ENCODE results near the gene EGFL8.

The EGFL8 gene

DNA sequence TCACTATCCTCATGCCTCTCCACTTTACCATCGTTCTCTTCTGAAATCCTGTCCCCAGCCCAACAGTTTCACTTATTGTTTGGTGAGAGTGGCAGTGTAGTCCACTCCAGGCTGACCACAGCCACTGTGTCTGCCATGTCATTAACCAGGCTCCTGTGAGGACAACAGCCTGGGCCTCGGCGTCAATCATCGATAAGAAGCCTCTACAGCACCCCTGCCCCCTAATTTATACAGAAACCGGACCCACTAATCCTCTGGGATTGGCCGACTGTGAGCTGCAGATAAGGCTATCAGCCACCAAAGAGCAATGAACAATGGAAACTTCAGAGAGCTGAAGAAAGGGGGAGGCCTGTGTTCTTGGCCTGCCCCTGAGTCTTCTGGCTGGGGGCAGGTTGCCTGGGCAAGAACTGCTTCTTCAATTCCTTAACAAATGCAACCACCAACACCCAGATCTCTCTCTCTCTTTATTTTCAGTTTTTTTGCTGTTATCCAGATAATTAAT is 3.4 kb downstream of the EGFL8 start:
- no peak for TF ChIP-seq USF1 (IDR thresholded peaks at IDR 0.05)
- TF ChIP-seq YY1 (IDR thresholded peaks at IDR 0.05; ENCODE audit: low read depth), result no peak
- TF ChIP-seq FOXM1 (IDR thresholded peaks at IDR 0.05; ENCODE audit: borderline replicate concordance, low read depth), result no peak

GRCh38 chr6:32168350-32168749 is 4.0 kb downstream of the EGFL8 start:
- TF ChIP-seq TCF12 (IDR thresholded peaks at IDR 0.05; ENCODE audit: low read depth) (no peak), NFIC (IDR thresholded peaks at IDR 0.05) (no peak), EP300 (IDR thresholded peaks at IDR 0.05; ENCODE audit: borderline replicate concordance) (no peak), USF1 (IDR thresholded peaks at IDR 0.05) (no peak), TAF1 (IDR thresholded peaks at IDR 0.05; ENCODE audit: low read depth) (no peak), YY1 (IDR thresholded peaks at IDR 0.05; ENCODE audit: low read depth) (no peak), CEBPB (IDR thresholded peaks at IDR 0.05) (no peak), RAD21 (IDR thresholded peaks at IDR 0.05; ENCODE audit: low read depth) (no peak), TEAD4 (IDR thresholded peaks at IDR 0.05) (no peak), EGR1 (IDR thresholded peaks at IDR 0.05) (no peak)
- TF ChIP-seq, protein P1, sequence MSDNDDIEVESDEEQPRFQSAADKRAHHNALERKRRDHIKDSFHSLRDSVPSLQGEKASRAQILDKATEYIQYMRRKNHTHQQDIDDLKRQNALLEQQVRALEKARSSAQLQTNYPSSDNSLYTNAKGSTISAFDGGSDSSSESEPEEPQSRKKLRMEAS (IDR thresholded peaks at IDR 0.05), result no peak

- no peak for TF ChIP-seq TCF12 (IDR thresholded peaks at IDR 0.05; ENCODE audit: low read depth)
- TF ChIP-seq USF1 (IDR thresholded peaks at IDR 0.05), result no peak
- no peak for TF ChIP-seq FOXM1 (IDR thresholded peaks at IDR 0.05; ENCODE audit: borderline replicate concordance, low read depth)
- no peak for TF ChIP-seq ZBTB7A (IDR thresholded peaks at IDR 0.05; ENCODE audit: low read depth)
- no peak for TF ChIP-seq CEBPB (IDR thresholded peaks at IDR 0.05)
- TF ChIP-seq TEAD4 (IDR thresholded peaks at IDR 0.05), result no peak
- TF ChIP-seq EGR1 (IDR thresholded peaks at IDR 0.05), result no peak
- no peak for TF ChIP-seq TAF1 (IDR thresholded peaks at IDR 0.05; ENCODE audit: low read depth)
- no peak for TF ChIP-seq CREB1 (IDR thresholded peaks at IDR 0.05; ENCODE audit: low read depth)
- no peak for TF ChIP-seq NFIC (IDR thresholded peaks at IDR 0.05)
Observed at GRCh38 chr6:32168807-32169591, 4.6 kb downstream of the EGFL8 start.

DNA sequence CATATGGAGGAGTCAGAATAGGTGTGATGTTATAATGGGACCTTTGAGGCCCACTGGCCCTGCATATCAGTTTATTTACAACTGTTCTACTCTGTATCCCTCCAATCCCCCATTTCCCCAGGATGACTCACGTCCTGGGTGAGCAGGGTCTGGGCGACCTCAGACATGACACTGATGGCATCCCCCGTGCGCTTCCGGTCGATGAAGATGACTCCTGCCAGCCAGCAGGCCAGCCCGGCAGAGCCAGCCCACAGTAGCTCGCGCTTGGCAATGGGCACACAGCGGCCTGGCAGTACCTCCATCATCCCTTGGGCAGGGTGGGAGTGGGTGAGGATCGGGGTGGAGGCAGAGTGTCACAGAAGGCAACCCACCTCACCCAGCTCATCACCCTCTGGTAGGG is 5.9 kb downstream of the EGFL8 start:
- TF ChIP-seq CREB1 (IDR thresholded peaks at IDR 0.05; ENCODE audit: low read depth), result no peak
- no peak for TF ChIP-seq REST (IDR thresholded peaks at IDR 0.05; ENCODE audit: low read depth)
- TF ChIP-seq, protein P1 (IDR thresholded peaks at IDR 0.05), result no peak
- TF ChIP-seq TCF12 (IDR thresholded peaks at IDR 0.05; ENCODE audit: low read depth), result no peak
- no peak for TF ChIP-seq RAD21 (IDR thresholded peaks at IDR 0.05; ENCODE audit: low read depth)
- TF ChIP-seq TAF1 (IDR thresholded peaks at IDR 0.05; ENCODE audit: low read depth), result no peak
- TF ChIP-seq FOXM1 (IDR thresholded peaks at IDR 0.05; ENCODE audit: borderline replicate concordance, low read depth), result no peak
- no peak for TF ChIP-seq TEAD4 (IDR thresholded peaks at IDR 0.05)
- no peak for TF ChIP-seq YY1 (IDR thresholded peaks at IDR 0.05; ENCODE audit: low read depth)
- no peak for TF ChIP-seq USF1 (IDR thresholded peaks at IDR 0.05)
- TF ChIP-seq EP300 (IDR thresholded peaks at IDR 0.05; ENCODE audit: borderline replicate concordance), result no peak
- no peak for TF ChIP-seq CEBPB (IDR thresholded peaks at IDR 0.05)

- TF ChIP-seq ZBTB7A (IDR thresholded peaks at IDR 0.05; ENCODE audit: low read depth) (no peak), TAF1 (IDR thresholded peaks at IDR 0.05; ENCODE audit: low read depth) (no peak), TEAD4 (IDR thresholded peaks at IDR 0.05) (no peak), NFIC (IDR thresholded peaks at IDR 0.05) (no peak), FOXM1 (IDR thresholded peaks at IDR 0.05; ENCODE audit: borderline replicate concordance, low read depth) (no peak), EGR1 (IDR thresholded peaks at IDR 0.05) (no peak), TCF12 (IDR thresholded peaks at IDR 0.05; ENCODE audit: low read depth) (no peak), CEBPB (IDR thresholded peaks at IDR 0.05) (no peak), REST (IDR thresholded peaks at IDR 0.05; ENCODE audit: low read depth) (no peak), YY1 (IDR thresholded peaks at IDR 0.05; ENCODE audit: low read depth) (no peak), USF1 (IDR thresholded peaks at IDR 0.05) (no peak), EP300 (IDR thresholded peaks at IDR 0.05; ENCODE audit: borderline replicate concordance) (no peak), RAD21 (IDR thresholded peaks at IDR 0.05; ENCODE audit: low read depth) (no peak)
Observed at GRCh38 chr6:32171234-32171633, 6.8 kb downstream of the EGFL8 start.
